Measurements from ENCODE around the gene ALDH3B2. TPM values are rescaled to one million over a fixed set of nuclear protein-coding genes. Genes with fewer than 3 reads are reported as not detected.

Gene ALDH3B2
- total RNA-seq, 1 experiment from 2014 or later = not detected

GRCh38 chr11:67652965-67653845, 21.2 kb downstream of the ALDH3B2 start:
- DNase-seq = no peak
- Histone ChIP-seq H4K91ac (ENCODE audit: insufficient read length, low read depth, low read length) (no peak overlapping the region), H3K9me3 (ENCODE audit: control insufficient read depth, low read depth, low read length) (peaks cover 16% of the 10 kb centered on the region), H4K8ac (replicated peaks; ENCODE audit: insufficient read length, low read depth, low read length) (no peak overlapping the region), H3T11ph (ENCODE audit: low read length) (no peak overlapping the region), H2BK20ac (ENCODE audit: low read depth, low read length, poor library complexity, severe bottlenecking) (no peak overlapping the region), H3K23ac (ENCODE audit: insufficient read length, low read depth, low read length) (no peak overlapping the region), H3K4ac (ENCODE audit: low read depth, low read length) (no peak overlapping the region), H3K9ac (ENCODE audit: extremely low read depth, insufficient read length, low read length) (no peak overlapping the region), H3K79me2 (ENCODE audit: insufficient read depth, low read length) (no peaks in the 10 kb centered on the region), H3K14ac (ENCODE audit: insufficient read depth, low read length) (no peak overlapping the region), H3K56ac (ENCODE audit: insufficient read length, low read depth, low read length) (no peak overlapping the region), H3K27me3 (ENCODE audit: insufficient read depth, low read length) (no peaks in the 10 kb centered on the region), H2BK5ac (ENCODE audit: insufficient read length, low read length) (no peak overlapping the region), H3K27ac (ENCODE audit: insufficient read length, low read depth, low read length) (no peak overlapping the region), H3K79me1 (ENCODE audit: insufficient read depth, low read depth, low read length, poor library complexity, severe bottlenecking) (no peaks in the 10 kb centered on the region), H3K18ac (ENCODE audit: insufficient read length, low read depth, low read length) (no peak overlapping the region), H2AK5ac (ENCODE audit: insufficient read length, low read length) (no peak overlapping the region), H4K20me1 (ENCODE audit: control insufficient read depth, insufficient read depth, insufficient read length) (no peaks in the 10 kb centered on the region), H2BK12ac (ENCODE audit: insufficient read length, low read depth, low read length) (no peak overlapping the region), H3K4me2 (ENCODE audit: insufficient read depth, insufficient read length, low read length) (no peak overlapping the region), H2BK120ac (ENCODE audit: low read depth, low read length, poor library complexity, severe bottlenecking) (no peak overlapping the region), H3K4me1 (ENCODE audit: insufficient read depth, low read length) (no peaks in the 10 kb centered on the region), H2AFZ (ENCODE audit: low read length) (no peak overlapping the region), H4K5ac (ENCODE audit: insufficient read length, low read depth, low read length) (no peak overlapping the region), H2BK15ac (ENCODE audit: low read depth, low read length) (no peak overlapping the region), H3K23me2 (ENCODE audit: insufficient read length, low read depth, low read length, poor library complexity, severe bottlenecking) (no peaks in the 10 kb centered on the region)
- WGBS (ENCODE audit: extremely low coverage, insufficient read length, low lambda C conversion rate) = no CpG with 5 or more reads among the region's 15 CpGs
- peaks cover 14% of the 10 kb centered on the region for H3K27me3 Mint-ChIP-seq (ENCODE audit: low read depth)
- H3K9me3 Mint-ChIP-seq = peaks cover 24 to 27% of the 10 kb centered on the region in 2 experiments
- no peak overlapping the region for H3K27ac Mint-ChIP-seq
- H3K36me3 Mint-ChIP-seq (ENCODE audit: insufficient read depth in 1 of 3, low read depth in 3 of 3) = peaks cover 0 to 11% (median 6%) of the 10 kb centered on the region in 3 experiments; a peak in 3 of 7 replicates
- TF ChIP-seq, protein P1, sequence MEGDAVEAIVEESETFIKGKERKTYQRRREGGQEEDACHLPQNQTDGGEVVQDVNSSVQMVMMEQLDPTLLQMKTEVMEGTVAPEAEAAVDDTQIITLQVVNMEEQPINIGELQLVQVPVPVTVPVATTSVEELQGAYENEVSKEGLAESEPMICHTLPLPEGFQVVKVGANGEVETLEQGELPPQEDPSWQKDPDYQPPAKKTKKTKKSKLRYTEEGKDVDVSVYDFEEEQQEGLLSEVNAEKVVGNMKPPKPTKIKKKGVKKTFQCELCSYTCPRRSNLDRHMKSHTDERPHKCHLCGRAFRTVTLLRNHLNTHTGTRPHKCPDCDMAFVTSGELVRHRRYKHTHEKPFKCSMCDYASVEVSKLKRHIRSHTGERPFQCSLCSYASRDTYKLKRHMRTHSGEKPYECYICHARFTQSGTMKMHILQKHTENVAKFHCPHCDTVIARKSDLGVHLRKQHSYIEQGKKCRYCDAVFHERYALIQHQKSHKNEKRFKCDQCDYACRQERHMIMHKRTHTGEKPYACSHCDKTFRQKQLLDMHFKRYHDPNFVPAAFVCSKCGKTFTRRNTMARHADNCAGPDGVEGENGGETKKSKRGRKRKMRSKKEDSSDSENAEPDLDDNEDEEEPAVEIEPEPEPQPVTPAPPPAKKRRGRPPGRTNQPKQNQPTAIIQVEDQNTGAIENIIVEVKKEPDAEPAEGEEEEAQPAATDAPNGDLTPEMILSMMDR (conservative IDR thresholded peaks at IDR 0.05) = no peak
- H3K4me1 Mint-ChIP-seq = peaks cover 3 to 7% of the 10 kb centered on the region in 2 experiments; a peak in 3 of 4 replicates
- no peak overlapping the region; a peak in 1 of 5 replicates for H3K4me3 Mint-ChIP-seq
